ENCODE results near the gene VEPH1.

DNA sequence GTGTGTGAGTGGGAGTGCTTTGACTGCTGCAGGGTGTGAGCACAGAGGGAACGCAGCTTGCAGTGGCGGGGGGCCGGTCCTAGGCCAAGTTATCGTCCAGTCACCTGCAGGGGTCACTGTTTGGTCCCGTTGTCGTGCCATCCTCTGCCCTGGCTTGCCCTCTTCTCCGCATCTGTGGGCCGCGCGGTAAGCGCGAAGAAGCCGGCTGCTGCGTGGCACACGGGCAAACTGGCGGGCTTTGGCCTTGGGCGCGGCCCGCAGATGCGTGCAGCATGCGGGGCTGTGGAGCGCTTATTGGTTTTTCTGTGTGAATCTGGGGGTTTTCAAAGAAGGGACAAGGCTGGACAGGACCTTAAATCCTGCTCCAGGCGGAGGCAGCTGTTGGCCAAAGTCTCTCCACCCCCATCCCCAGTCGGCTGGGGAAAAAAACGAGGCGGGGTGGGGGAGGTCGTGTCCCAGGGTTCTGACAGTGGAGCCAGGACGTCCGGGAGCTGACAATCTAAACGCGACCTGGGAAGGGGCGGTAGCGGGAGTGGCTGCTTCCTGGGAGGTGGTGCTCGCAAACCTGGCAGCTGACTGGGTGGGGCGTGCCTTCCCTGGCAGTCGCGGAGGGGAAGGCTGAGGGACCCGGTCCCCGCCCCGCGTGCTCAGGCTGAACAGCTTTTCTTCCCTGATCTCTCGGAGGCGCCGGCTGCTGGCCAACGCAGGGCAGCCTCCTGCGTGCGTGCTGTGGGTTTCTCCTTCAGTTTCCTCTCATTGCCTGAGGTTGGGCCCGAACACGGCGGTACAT, 39.7 kb upstream of the VEPH1 start:
- TF ChIP-seq, protein P1, sequence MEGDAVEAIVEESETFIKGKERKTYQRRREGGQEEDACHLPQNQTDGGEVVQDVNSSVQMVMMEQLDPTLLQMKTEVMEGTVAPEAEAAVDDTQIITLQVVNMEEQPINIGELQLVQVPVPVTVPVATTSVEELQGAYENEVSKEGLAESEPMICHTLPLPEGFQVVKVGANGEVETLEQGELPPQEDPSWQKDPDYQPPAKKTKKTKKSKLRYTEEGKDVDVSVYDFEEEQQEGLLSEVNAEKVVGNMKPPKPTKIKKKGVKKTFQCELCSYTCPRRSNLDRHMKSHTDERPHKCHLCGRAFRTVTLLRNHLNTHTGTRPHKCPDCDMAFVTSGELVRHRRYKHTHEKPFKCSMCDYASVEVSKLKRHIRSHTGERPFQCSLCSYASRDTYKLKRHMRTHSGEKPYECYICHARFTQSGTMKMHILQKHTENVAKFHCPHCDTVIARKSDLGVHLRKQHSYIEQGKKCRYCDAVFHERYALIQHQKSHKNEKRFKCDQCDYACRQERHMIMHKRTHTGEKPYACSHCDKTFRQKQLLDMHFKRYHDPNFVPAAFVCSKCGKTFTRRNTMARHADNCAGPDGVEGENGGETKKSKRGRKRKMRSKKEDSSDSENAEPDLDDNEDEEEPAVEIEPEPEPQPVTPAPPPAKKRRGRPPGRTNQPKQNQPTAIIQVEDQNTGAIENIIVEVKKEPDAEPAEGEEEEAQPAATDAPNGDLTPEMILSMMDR (IDR thresholded peaks at IDR 0.05; ENCODE audit: borderline replicate concordance, extremely low read depth, low read length, poor library complexity, severe bottlenecking): no peak
- no peak for TF ChIP-seq EZH2 (IDR thresholded peaks at IDR 0.05; ENCODE audit: borderline replicate concordance, low read depth, low read length, severe bottlenecking)

All from DND-41 (cell line).